ENCODE measurements around the gene PRKCE. TPM values are rescaled to one million over a fixed set of nuclear protein-coding genes. Genes with fewer than 3 reads are reported as not detected.

Gene PRKCE
- total and polyA plus RNA-seq, 2 of the 8 experiments (the other 6 are each of a cell fraction or from before 2014, with no cell fraction given) = 0.54 to 2.1 TPM

DNA sequence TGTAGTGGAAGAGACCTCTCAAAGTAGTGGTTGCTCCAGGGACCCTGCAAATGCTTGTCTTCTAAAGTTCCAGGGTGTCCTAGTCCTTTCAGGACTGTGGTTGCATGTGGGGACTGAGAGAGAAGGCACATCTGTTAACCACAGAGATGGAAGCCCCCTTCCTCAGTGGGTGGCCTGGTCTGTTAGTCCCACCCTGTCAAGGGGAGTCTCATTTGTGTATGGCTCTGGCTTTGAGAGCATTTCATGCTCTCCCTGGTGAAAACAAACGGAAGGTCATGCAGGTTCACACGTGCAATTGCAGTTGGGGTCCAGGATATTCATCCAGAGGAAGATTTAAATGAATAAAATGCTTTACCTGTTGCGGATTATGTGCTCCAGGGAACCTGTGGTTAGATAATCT, 219.6 kb downstream of the PRKCE start (continued):
- TF ChIP-seq KDM1A (IDR thresholded peaks at IDR 0.05; ENCODE audit: borderline replicate concordance, low read length) (no peak), NRF1 (IDR thresholded peaks at IDR 0.05; ENCODE audit: low read depth, low read length) (no peak)
